Measurements from ENCODE around the gene AMN. TPM values are rescaled to one million over a fixed set of nuclear protein-coding genes. Genes with fewer than 3 reads are reported as not detected.

AMN gene
- total and polyA plus RNA-seq, 4 donors = 2.1 to 51.2 (median 8.6) TPM

DNA sequence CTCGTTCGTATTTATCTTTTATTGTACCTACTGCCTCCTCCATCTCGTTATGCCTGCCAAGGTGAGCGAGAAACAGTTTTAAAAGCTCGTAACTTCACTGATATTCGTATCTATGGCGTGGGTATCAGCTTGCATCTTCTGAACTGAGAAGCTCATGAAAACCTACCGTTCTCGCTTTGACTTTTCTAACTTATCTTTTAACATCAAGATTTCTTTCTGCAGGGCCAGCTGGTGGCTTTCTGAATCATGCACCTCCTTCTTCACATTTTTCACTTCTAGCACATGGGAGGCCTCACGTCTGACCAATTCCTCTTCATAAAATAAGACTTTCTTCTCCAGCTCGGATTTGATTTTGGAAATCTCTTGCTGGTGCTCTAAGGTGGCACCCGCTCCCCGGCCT, 45.8 kb downstream of the AMN start:
- no peak overlapping the region for H3K9ac ChIP-seq (ENCODE audit: low read depth in 1 of 2, low read length in 2 of 2)
- no peaks in the 10 kb centered on the region for H3K4me1 ChIP-seq (ENCODE audit: control insufficient read depth in 4 of 4, insufficient read depth in 4 of 4, low read length in 3 of 4)
- TF ChIP-seq, protein P1, sequence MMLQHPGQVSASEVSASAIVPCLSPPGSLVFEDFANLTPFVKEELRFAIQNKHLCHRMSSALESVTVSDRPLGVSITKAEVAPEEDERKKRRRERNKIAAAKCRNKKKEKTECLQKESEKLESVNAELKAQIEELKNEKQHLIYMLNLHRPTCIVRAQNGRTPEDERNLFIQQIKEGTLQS (IDR thresholded peaks at IDR 0.05) = no peak
- TF ChIP-seq GABPA (IDR thresholded peaks at IDR 0.05 in 1 of 2, conservative IDR thresholded peaks at IDR 0.05 in 1 of 2) (no peak), RAD21 (IDR thresholded peaks at IDR 0.05) (no peak), EGR1 (IDR thresholded peaks at IDR 0.05; ENCODE audit: low read depth in 2 of 2) (no peak), SP1 (IDR thresholded peaks at IDR 0.05) (no peak)
- TF ChIP-seq, protein P2, sequence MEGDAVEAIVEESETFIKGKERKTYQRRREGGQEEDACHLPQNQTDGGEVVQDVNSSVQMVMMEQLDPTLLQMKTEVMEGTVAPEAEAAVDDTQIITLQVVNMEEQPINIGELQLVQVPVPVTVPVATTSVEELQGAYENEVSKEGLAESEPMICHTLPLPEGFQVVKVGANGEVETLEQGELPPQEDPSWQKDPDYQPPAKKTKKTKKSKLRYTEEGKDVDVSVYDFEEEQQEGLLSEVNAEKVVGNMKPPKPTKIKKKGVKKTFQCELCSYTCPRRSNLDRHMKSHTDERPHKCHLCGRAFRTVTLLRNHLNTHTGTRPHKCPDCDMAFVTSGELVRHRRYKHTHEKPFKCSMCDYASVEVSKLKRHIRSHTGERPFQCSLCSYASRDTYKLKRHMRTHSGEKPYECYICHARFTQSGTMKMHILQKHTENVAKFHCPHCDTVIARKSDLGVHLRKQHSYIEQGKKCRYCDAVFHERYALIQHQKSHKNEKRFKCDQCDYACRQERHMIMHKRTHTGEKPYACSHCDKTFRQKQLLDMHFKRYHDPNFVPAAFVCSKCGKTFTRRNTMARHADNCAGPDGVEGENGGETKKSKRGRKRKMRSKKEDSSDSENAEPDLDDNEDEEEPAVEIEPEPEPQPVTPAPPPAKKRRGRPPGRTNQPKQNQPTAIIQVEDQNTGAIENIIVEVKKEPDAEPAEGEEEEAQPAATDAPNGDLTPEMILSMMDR (IDR thresholded peaks at IDR 0.05; ENCODE audit: low read depth, low read length, missing input control) = no peak
- peaks cover 24 to 86% (median 71%) of the 10 kb centered on the region in 4 donors for H3K36me3 ChIP-seq (ENCODE audit: control insufficient read depth in 4 of 4, insufficient read depth in 3 of 4, low read depth in 1 of 4, low read length in 3 of 4)
- no peak for DNase-seq (ENCODE audit: low spot score)
- H3K27ac ChIP-seq (ENCODE audit: low read depth in 1 of 2, low read length in 2 of 2) = no peak overlapping the region
- 95% methylated on average over 13 of the region's 13 CpGs for WGBS
- H3K9me3 ChIP-seq (ENCODE audit: control insufficient read depth in 4 of 4, low read length in 3 of 4) = no peaks in the 10 kb centered on the region
- H3K27me3 ChIP-seq (ENCODE audit: control insufficient read depth in 4 of 4, insufficient read depth in 4 of 4, low read length in 3 of 4) = no peaks in the 10 kb centered on the region
- no peak overlapping the region for H3K4me3 ChIP-seq (ENCODE audit: low read depth in 1 of 3, low read length in 3 of 3)

DNA sequence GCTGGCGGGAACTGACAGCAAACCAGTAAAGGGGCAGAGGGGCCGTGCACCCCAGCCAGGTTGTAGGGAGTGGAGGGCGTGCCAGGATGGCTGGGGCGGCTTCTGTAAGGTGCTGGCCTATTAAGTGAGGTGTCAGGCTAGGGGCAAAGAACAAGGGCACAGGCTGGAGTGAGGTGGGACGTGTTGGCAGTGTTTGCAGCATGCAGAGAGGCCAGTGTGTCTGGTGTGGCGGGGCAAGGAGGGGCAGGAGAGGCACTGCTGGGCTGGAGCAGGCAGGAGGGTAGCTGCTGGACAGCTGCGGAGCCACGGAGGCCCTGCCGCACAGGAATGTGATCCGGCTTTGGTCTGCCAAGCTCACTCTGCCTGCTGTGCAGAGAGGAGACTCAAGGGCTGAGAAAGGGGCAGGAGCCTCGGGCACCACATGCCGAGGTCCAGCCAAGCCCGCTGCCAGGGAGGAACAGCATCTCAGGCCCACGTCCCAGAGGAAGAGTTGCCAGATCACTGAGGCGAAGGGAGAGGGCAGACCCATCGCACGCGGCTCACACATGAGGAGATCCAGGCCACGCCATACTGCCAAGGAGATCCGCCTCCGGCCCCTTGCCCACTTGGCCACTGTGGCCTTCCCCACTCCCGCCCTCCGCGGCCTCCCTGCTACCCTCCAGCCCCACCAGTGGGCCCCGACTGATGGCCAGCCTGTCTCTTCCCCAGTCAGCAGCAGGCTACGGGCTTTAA, 46.8 kb downstream of the AMN start:
- peaks cover 27 to 84% (median 72%) of the 10 kb centered on the region in 4 donors for H3K36me3 ChIP-seq (ENCODE audit: control insufficient read depth in 4 of 4, insufficient read depth in 3 of 4, low read depth in 1 of 4, low read length in 3 of 4)
- no peak for DNase-seq (ENCODE audit: low spot score)
- TF ChIP-seq HNF4A (conservative IDR thresholded peaks at IDR 0.05) (no peak), RAD21 (IDR thresholded peaks at IDR 0.05) (no peak), RXRA (IDR thresholded peaks at IDR 0.05) (no peak), NR2F2 (IDR thresholded peaks at IDR 0.05) (no peak), JUND (IDR thresholded peaks at IDR 0.05) (no peak), YY1 (IDR thresholded peaks at IDR 0.05) (no peak), FOXA1 (IDR thresholded peaks at IDR 0.05) (no peak), EGR1 (IDR thresholded peaks at IDR 0.05; ENCODE audit: low read depth in 2 of 2) (no peak), GABPA (IDR thresholded peaks at IDR 0.05 in 1 of 2, conservative IDR thresholded peaks at IDR 0.05 in 1 of 2) (no peak), FOXA2 (IDR thresholded peaks at IDR 0.05) (no peak), TAF1 (conservative IDR thresholded peaks at IDR 0.05) (no peak), SP1 (IDR thresholded peaks at IDR 0.05) (no peak)
- TF ChIP-seq, protein P3, sequence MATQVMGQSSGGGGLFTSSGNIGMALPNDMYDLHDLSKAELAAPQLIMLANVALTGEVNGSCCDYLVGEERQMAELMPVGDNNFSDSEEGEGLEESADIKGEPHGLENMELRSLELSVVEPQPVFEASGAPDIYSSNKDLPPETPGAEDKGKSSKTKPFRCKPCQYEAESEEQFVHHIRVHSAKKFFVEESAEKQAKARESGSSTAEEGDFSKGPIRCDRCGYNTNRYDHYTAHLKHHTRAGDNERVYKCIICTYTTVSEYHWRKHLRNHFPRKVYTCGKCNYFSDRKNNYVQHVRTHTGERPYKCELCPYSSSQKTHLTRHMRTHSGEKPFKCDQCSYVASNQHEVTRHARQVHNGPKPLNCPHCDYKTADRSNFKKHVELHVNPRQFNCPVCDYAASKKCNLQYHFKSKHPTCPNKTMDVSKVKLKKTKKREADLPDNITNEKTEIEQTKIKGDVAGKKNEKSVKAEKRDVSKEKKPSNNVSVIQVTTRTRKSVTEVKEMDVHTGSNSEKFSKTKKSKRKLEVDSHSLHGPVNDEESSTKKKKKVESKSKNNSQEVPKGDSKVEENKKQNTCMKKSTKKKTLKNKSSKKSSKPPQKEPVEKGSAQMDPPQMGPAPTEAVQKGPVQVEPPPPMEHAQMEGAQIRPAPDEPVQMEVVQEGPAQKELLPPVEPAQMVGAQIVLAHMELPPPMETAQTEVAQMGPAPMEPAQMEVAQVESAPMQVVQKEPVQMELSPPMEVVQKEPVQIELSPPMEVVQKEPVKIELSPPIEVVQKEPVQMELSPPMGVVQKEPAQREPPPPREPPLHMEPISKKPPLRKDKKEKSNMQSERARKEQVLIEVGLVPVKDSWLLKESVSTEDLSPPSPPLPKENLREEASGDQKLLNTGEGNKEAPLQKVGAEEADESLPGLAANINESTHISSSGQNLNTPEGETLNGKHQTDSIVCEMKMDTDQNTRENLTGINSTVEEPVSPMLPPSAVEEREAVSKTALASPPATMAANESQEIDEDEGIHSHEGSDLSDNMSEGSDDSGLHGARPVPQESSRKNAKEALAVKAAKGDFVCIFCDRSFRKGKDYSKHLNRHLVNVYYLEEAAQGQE (IDR thresholded peaks at IDR 0.05) = no peak
- TF ChIP-seq, protein P4, sequence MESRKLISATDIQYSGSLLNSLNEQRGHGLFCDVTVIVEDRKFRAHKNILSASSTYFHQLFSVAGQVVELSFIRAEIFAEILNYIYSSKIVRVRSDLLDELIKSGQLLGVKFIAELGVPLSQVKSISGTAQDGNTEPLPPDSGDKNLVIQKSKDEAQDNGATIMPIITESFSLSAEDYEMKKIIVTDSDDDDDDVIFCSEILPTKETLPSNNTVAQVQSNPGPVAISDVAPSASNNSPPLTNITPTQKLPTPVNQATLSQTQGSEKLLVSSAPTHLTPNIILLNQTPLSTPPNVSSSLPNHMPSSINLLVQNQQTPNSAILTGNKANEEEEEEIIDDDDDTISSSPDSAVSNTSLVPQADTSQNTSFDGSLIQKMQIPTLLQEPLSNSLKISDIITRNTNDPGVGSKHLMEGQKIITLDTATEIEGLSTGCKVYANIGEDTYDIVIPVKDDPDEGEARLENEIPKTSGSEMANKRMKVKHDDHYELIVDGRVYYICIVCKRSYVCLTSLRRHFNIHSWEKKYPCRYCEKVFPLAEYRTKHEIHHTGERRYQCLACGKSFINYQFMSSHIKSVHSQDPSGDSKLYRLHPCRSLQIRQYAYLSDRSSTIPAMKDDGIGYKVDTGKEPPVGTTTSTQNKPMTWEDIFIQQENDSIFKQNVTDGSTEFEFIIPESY (IDR thresholded peaks at IDR 0.05) = no peak
- TF ChIP-seq, protein P5, sequence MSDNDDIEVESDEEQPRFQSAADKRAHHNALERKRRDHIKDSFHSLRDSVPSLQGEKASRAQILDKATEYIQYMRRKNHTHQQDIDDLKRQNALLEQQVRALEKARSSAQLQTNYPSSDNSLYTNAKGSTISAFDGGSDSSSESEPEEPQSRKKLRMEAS (IDR thresholded peaks at IDR 0.05) = no peak
- TF ChIP-seq, protein P1 (IDR thresholded peaks at IDR 0.05) = no peak
- no peak overlapping the region for H3K9ac ChIP-seq (ENCODE audit: low read depth in 1 of 2, low read length in 2 of 2)
- no peaks in the 10 kb centered on the region for H3K27me3 ChIP-seq (ENCODE audit: control insufficient read depth in 4 of 4, insufficient read depth in 4 of 4, low read length in 3 of 4)
- WGBS = 96% methylated on average over 26 of the region's 26 CpGs
- H3K27ac ChIP-seq (ENCODE audit: low read depth in 1 of 2, low read length in 2 of 2) = no peak overlapping the region
- no peaks in the 10 kb centered on the region for H3K9me3 ChIP-seq (ENCODE audit: control insufficient read depth in 4 of 4, low read length in 3 of 4)
- no peak overlapping the region for H3K4me3 ChIP-seq (ENCODE audit: low read depth in 1 of 3, low read length in 3 of 3)
- H3K4me1 ChIP-seq (ENCODE audit: control insufficient read depth in 4 of 4, insufficient read depth in 4 of 4, low read length in 3 of 4) = no peaks in the 10 kb centered on the region

Data from liver (tissue), 9 donors.